Coronary artery (tissue), 2 donors: ENCODE results near the gene TRNT1.

Experiments
- DNase-seq: peaks from one replicate; pipeline ENCODE4 v3.0.0-alpha.2; 2017; ENCODE audit warnings: low spot score
- H3K27ac ChIP-seq, 2 donors: fragments of 200-600 bp; sonication (generic); one replicate each; pipeline ENCODE4 v1.5.1; 2016 to 2019
- H3K4me3 ChIP-seq: fragments of 200-600 bp; sonication (generic); 2 replicates; pipeline ENCODE4 v1.5.1; 2016; ENCODE audit warnings: mild to moderate bottlenecking, moderate library complexity
- TF ChIP-seq, protein P1 (sequence below): fragments of 200-600 bp; sonication (generic); IDR thresholded peaks from one replicate; pipeline ENCODE4 v1.5.1; 2019; ENCODE audit warnings: antibody characterized with exemption

Gene TRNT1

DNA sequence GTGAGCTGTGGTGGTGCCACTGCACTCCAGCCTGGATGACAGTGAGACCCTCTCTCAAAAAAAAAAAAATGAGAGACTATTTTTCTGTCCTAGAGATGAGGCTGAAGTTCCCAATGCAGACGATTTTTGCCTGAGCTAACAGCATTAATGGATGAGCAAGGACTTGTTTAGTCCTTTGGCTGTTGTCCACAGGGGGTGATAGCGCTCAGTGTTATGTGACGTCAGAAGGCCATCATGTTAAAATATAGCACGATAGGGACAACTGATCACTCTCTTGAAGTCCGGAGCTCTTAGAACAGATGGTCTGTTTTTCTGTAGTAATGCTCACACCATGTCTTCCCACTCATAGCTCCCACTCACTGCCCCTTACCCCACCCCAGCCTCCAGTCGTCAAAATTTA, 6.8 kb downstream of the TRNT1 start:
- H3K4me3 ChIP-seq: no peak overlapping the region
- no peak for DNase-seq
- TF ChIP-seq, protein P1, sequence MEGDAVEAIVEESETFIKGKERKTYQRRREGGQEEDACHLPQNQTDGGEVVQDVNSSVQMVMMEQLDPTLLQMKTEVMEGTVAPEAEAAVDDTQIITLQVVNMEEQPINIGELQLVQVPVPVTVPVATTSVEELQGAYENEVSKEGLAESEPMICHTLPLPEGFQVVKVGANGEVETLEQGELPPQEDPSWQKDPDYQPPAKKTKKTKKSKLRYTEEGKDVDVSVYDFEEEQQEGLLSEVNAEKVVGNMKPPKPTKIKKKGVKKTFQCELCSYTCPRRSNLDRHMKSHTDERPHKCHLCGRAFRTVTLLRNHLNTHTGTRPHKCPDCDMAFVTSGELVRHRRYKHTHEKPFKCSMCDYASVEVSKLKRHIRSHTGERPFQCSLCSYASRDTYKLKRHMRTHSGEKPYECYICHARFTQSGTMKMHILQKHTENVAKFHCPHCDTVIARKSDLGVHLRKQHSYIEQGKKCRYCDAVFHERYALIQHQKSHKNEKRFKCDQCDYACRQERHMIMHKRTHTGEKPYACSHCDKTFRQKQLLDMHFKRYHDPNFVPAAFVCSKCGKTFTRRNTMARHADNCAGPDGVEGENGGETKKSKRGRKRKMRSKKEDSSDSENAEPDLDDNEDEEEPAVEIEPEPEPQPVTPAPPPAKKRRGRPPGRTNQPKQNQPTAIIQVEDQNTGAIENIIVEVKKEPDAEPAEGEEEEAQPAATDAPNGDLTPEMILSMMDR: no peak
- no peak overlapping the region for H3K27ac ChIP-seq

DNA sequence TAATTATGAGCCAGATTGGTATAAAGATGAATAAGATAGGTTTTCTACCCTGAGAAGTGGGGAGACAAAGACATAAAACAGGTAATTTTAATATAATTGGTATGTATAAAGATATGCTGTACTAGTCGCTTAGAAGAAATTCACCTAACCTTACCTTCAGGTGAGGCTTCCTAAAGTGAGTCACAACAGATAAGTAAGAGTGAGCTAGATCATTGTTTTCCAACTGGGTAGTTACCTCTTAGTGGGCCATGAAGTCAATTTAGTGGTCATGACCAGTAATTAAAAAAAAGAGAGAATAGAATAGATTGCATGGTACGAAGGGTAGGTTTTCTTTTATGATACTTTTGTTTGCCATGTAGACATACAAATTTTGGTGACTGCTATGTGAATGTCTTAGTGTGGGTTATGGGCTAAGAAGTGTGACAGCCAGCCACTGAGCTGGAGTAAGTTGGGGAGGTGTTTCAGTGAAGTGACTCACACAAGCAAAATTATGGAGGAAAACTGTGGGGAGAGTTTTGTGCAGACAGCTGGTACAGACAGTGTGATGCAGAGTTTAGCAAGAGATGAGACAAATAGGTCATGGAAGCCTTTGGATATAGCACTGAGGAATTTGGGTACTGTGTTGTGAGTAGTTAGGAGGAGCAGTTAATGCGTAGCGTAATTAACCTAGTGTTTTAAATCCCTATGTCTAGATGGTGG, 8.2 kb downstream of the TRNT1 start:
- no peak overlapping the region for H3K4me3 ChIP-seq
- TF ChIP-seq, protein P1: no peak
- no peak for DNase-seq
- H3K27ac ChIP-seq: no peak overlapping the region

DNA sequence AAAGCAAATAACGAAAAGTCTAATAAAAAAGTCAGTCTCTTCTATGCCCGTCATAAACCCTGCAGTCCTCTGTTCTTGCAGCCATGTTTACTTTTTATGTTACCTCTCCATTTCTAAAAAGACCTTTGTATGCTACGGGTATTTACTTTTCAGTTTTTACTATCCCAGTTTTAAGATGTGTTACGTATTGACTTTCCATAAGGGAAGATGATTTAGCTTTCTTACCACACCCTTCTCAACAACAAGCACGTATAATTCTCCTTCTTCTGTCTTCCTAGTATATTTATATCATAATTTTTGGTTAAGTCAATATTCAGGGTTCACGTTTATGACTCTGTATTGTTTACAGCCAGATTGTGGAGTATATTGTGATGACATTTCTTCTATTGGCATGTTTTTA, 10.8 kb downstream of the TRNT1 start:
- no peak for DNase-seq
- Histone ChIP-seq H3K27ac (no peak overlapping the region), H3K4me3 (no peak overlapping the region)
- TF ChIP-seq, protein P1: no peak

DNA sequence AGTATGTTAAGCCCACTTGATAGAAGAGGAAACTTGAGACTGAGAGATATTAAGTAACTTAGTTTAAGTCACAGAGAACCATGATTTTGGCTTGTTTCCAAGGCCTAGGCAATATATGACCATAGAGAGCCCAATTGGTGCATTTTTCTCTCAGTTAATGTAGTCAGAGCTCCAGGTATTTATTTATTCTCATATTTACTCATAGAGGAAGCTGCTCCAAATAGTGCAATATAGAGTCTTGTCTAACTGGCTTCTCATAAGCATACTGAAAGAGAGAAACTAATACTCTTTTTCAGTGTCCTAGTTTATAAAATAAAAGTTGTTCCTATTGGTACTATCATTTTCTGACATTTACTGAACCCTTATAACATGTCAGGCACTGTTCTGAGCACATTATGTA, 15.2 kb downstream of the TRNT1 start:
- Histone ChIP-seq H3K27ac (no peak overlapping the region), H3K4me3 (no peak overlapping the region)
- TF ChIP-seq, protein P1: no peak
- no peak for DNase-seq

DNA sequence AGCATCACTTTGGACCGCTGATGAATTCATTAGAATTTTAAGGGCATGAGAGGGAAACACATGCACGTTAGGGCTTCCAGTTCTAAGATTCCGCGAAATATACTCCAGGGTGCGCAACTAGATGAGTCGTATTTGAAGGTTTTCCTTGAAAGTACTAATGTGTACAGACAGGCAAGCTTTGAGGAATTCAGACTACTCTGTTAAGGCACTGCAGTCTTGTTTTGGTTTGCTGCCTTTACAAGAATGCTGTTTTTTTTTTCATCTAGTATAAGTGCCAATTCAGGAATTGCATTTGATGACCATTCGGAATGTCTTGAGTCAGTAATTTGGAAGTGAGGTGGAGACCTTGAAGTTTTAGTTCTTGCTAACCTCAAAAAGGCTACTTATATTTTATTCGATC, 19.1 kb downstream of the TRNT1 start:
- TF ChIP-seq, protein P1: no peak
- Histone ChIP-seq H3K27ac (no peak overlapping the region), H3K4me3 (no peak overlapping the region)
- DNase-seq: no peak

DNA sequence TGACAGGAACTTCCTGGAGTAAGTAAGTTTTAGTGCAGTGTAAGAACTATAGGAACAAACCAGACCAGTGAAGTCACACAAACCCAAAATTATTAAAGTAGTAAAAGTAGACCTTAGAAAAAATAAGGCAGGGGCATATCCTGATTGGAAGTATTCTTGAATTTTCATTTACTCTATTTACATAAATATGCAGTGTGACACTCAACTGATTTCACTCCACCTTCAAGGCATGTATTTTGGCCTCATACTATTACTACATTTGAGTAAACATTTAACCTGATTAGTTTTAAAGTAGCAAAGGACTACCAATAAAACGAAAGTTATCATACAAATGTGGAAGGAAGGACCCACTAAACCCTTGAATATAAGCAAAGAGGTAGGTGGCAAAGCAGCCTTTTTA, 22.8 kb downstream of the TRNT1 start:
- TF ChIP-seq, protein P1: no peak
- DNase-seq: no peak
- Histone ChIP-seq H3K4me3 (no peak overlapping the region), H3K27ac (no peak overlapping the region)

DNA sequence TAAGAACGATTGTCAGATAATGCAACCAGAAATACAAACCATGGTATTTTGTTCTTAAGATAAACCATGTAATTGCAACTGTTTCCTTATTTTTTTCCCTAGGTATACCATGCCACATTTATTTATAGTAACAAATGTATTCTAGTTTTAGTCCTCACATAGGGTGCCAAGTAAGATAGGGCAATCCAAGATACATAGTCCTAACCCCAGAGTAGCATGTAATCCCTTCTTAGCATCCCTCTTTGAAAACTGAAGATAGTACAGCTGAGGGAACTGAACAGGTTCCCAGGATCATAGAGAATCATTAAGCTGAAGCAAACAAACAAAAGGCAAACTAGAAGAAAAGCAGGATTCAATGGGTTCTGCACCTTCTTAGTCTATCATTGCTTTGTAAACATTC, 24.8 kb downstream of the TRNT1 start:
- Histone ChIP-seq H3K27ac (no peak overlapping the region), H3K4me3 (no peak overlapping the region)
- no peak for DNase-seq
- TF ChIP-seq, protein P1: no peak
